Measurements from ENCODE around the gene TC2N.
"Not testable (repeated sequence)": the region's sequence is repeated elsewhere in the genome, so short reads cannot be mapped to it uniquely, and the experiment has no call there.

TC2N gene

GRCh38 chr14:91903070-91903469, 35.7 kb upstream of the TC2N start:
- H3K27ac ChIP-seq = no peak overlapping the region
- no peak for TF ChIP-seq ZFX (IDR thresholded peaks at IDR 0.05)
- no peak for TF ChIP-seq CTCF (conservative IDR thresholded peaks at IDR 0.05)

- no peak overlapping the region for H3K27ac ChIP-seq
- TF ChIP-seq ZFX (IDR thresholded peaks at IDR 0.05) (no peak), CTCF (conservative IDR thresholded peaks at IDR 0.05) (no peak)
Measured at GRCh38 chr14:91902336-91902735, 35.0 kb upstream of the TC2N start.

- TF ChIP-seq ZFX (IDR thresholded peaks at IDR 0.05) (no peak), CTCF (conservative IDR thresholded peaks at IDR 0.05) (no peak)
Measured at GRCh38 chr14:91901449-91902226, 34.3 kb upstream of the TC2N start.

GRCh38 chr14:91899806-91900205, 32.5 kb upstream of the TC2N start:
- no peak overlapping the region for H3K27ac ChIP-seq
- TF ChIP-seq CTCF (conservative IDR thresholded peaks at IDR 0.05) = no peak

More at GRCh38 chr14:91901449-91902226, 34.3 kb upstream of the TC2N start:
- H3K27ac ChIP-seq = no peak overlapping the region

GRCh38 chr14:91899213-91899612, 31.9 kb upstream of the TC2N start:
- TF ChIP-seq CTCF (conservative IDR thresholded peaks at IDR 0.05) (peak; percentile 79), ZFX (IDR thresholded peaks at IDR 0.05) (no peak)
- H3K27ac ChIP-seq = no peak overlapping the region

- TF ChIP-seq ZFX (IDR thresholded peaks at IDR 0.05) (no peak), CTCF (conservative IDR thresholded peaks at IDR 0.05) (no peak)
- H3K27ac ChIP-seq = no peak overlapping the region
Measured at GRCh38 chr14:91898372-91898771, 31.0 kb upstream of the TC2N start.

- not testable (repeated sequence) for H3K27ac ChIP-seq
Measured at GRCh38 chr14:91897716-91898115, 30.4 kb upstream of the TC2N start.

GRCh38 chr14:91897106-91897701, 29.9 kb upstream of the TC2N start:
- no peak for TF ChIP-seq CTCF (conservative IDR thresholded peaks at IDR 0.05)
- TF ChIP-seq ZFX (IDR thresholded peaks at IDR 0.05) = no peak
- H3K27ac ChIP-seq = no peak overlapping the region

Data from C4-2B (cell line).